T-helper 1 cell treated with Interleukin-12 subunit alpha and Interleukin-12 subunit beta and Interleukin-4 antibody, amounts not matched to agents 30 ng/mL and 1 ng/mL, for 36 hours (primary cell): ENCODE data around the gene GMNN. TPM values are rescaled to one million over a fixed set of nuclear protein-coding genes. Genes with fewer than 3 reads are reported as not detected.
"Not testable (repeated sequence)": the region's sequence is repeated elsewhere in the genome, so short reads cannot be mapped to it uniquely, and the experiment has no call there.

Source experiments
- intact Hi-C: fragments of 100-400 bp; cut with micrococcal nuclease; formaldehyde crosslinking; loops from one replicate; pipeline ENCODE4 v1.15.1; 2024
- total RNA-seq: library from RNA; stranded (reverse); gene quantifications from 2 replicates; pipeline ENCODE4 v1.2.3, GENCODE V29; 2022

The GMNN gene
- 58.1 and 61.1 TPM in 2 replicates for total RNA-seq

DNA sequence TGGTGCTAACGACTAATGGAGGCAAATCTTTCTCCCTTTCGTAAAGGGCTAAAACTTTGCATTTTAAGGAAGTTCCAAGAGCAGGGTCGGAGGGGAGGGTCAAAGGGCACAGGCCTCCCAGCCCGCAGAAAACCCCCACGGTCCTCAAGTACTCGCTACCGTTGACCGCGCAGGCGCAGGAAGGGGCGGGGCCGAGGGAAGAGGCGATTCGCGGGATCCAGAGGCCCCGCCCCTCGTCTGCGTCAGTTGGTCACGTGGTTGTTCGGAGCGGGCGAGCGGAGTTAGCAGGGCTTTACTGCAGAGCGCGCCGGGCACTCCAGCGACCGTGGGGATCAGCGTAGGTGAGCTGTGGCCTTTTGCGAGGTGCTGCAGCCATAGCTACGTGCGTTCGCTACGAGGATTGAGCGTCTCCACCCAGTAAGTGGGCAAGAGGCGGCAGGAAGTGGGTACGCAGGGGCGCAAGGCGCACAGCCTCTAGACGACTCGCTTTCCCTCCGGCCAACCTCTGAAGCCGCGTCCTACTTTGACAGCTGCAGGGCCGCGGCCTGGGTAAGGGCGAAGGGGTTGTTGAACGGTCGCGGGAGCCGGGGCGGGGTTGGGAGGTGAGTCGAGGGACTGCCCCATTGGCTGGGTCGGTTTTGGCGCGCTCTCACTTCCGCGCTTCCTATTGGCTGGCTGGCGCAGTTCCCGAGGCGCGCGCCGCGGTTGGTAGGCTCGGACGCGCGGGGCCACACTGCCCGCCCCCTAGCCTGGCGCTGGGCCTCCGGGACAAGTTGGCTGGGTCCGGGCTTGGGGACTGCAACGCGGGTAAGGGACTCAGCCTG, at the start of gene GMNN:
Gene GMNN, plus strand, starts transcription at position 242 of the 824 bp plus-strand sequence. CDS start 2,310 bp downstream, outside the sequence.
- intact Hi-C loops = loop anchor here (1.0 to 2.0 kb wide), 9 partner anchors 9 to 295 kb away; partner anchors contain the start of genes KIAA0319 and TDP2

DNA sequence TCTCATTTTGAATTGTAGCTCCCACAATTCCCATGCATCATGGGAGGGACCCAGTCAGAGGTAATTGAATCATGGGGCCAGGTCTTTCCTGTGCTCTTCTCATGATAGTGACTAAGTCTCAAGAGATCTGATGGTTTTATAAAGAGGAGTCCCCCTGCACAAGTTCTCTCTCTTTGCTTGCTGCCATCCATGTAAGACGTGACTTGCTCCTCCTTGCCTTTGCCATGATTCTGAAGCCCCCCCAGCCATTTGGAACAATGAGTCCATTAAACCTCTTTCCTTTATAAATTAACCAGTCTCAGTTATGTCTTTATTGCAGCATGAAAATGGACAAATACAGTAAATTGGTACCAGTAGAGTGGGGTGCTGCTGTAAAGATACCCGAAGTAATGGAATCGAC, 44.1 kb upstream of the GMNN start:
- intact Hi-C loops = not testable (repeated sequence)

DNA sequence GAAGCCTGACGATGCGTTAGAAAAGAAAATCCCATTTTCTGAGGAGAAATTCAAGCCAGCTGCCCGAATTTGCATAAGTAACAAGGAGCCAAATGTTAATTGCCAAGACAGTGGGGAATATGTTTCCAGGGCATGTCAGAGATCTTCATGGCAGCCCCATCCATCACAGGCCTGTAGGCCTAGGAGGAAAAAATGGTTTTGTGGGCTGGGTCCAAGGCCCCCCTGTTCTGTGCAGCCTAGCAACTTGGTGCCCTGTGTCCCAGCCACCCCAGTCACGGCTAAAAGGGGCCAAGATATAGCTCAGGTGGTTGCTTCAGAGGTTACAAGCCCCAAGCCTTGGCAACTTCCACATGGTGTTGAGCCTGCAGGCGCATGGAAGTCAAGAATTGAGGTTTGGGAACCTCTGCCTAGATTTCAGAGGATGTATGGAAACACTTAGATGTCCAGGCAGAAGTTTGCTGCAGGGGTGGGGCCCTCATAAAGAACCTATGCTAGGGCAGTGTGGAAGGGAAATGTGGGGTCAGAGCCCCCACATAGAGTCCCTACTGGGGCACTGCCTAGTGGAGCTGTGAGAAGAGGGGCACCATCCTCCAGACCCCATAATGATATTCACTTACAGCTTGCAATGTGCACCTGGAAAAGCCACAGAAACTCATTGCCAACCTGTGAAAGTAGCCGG, 43.1 kb upstream of the GMNN start:
- intact Hi-C loops = not testable (repeated sequence)

DNA sequence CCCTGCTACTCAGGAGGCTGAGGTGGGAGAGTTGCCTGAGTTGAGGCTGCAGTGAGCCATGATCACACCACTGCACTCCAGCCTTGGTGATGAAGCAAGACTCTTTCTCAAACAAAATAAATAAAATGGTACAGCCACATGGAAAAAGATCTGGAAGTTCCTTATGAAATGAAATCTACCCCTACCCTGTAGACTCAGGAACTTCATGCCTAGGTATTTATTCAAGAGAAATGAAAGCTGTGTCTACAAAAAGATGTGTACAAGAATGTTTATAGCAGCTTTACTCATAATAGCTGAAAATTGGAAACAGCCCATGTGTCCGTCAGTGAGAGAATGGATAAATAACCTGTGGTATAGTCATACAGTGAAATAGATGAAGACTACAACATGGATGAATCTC, 40.6 kb upstream of the GMNN start:
- intact Hi-C loops = no loop called here

DNA sequence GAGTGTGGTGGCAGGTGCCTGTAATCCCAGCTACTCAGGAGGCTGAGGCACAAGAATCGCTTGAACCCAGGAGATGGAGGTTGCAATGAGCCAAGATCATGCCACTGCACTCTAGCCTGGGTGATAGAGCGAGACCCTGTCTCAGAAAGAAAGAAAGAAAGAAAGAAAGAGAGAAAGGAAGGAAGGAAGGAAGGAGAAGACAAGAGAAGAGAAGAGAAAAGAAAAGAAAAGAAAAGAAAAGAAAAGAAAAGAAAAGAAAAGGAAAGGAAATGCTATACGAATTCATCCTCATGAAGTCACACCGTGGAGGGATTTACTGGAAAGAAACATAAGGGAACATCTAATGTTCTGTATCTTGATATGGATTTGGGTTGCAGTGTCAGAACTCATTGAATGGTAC, 40.0 kb upstream of the GMNN start:
- intact Hi-C loops = not testable (repeated sequence)

DNA sequence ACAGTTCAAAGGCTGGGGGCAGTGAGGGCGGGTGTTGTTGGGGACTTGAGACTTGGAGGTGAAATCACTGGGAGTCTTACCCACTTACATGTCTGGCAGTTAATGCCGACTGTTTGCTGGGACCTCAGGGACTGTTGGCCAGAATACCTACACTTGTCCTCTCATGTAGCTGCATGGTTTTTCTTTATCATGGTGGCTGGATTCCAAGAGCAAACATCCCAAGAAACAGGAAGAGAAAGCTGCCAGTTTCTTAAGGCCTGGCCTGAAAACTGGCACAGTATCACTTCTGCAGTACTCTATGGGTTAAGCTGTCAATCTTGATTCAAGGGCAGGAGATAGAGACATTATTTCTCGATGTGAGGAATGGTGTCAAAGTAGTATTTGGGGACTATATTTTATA, 36.0 kb upstream of the GMNN start:
- intact Hi-C loops = no loop called here

DNA sequence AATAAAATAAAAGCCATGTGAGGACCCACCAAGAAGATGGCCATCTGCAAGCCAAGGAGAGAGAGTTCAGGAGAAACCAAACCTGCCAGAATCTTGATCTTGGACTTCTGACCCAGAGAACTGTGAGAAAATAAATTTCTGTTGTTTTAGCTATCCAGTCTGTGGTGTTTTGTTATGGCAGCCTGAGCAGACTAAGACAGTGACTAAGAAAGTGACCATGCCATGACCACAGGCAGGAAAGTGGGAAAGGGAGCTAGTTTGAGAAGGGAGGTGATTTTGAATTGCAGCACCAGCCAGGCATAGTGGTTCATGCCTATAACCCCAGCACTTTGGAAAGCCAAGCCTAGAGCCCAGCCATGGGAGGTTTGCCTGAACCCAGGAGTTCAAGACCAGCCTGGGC, 33.9 kb upstream of the GMNN start:
- intact Hi-C loops = no loop called here

DNA sequence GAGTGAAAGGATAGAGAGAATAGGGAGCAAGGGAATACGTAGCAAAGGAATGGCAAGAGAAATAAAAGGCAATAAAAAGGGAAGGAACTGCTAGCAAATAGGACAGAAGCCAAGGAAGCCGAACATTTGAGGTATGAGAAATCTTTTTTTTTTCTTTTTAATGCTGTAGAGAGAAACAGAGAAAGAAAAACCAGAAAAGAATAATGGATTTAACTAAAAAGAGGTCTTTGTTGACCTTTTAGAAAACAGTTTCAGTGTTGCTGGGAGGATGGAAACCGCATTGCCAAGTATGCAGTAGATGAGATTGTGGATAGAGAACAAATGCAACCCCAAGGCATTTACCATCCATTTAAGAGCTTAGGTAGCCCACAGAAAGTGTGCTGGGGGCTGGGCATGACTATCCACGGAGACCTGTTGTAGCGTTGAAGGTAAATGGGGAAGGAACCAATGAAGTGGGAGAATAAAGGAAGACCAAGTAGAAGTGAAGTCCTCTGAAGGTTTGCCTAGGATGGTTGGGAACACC, 32.5 kb upstream of the GMNN start:
- intact Hi-C loops = no loop called here

DNA sequence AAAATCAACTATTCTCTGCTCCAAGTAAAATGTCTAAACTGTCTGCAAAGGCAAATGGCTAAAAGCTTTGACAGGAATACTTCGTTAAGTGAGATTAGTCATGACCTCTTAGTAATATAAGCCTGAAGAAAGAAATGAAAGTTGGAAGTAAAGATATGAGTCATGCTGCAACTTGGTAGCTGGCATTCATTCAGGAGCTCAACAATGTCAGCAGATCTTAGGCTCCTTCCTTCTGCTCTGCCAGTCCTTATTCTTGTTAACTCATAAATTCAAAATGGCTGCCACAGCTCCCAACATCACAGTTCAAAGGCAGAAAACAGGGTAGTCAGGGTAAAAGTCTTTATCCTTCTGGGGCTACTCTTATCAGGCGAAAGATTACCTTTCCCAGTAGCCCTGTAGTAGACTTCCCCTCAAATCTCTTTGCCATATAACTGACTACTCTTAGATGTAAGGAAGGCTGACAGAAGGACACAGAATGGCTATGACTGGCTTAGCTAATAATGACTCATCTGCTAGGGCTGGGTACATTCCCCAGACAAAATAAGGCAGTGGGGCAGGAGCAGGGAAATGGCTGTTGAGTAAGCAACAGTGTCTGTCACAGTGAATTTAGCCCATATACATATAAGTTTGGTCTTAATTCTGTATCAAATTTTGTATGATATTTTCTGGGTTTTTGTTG, 31.3 kb upstream of the GMNN start:
- intact Hi-C loops = loop anchor here (1.0 kb wide), 1 partner anchor 22 kb away; no protein-coding TSS in a partner anchor

DNA sequence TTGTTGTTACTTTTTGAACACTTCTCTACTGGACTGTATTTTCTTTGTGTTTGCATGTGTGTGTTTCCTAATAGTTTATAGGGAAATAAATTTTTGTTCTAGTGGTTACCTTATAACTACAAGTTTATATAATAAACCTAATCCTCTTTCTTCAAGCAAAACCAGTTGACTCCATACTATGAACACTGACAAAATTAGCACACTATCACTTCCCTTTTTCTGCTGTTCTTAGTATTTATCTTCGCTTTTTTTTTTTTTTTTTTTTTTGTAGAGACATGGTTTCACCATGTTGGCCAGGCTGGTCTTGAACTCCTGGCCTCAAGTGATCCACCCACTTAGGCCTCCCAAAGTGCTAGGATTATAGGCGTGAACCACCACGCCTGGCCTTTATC, 30.8 kb upstream of the GMNN start:
- intact Hi-C loops = loop anchor here (1.0 kb wide), 1 partner anchor 23 kb away; no protein-coding TSS in a partner anchor

DNA sequence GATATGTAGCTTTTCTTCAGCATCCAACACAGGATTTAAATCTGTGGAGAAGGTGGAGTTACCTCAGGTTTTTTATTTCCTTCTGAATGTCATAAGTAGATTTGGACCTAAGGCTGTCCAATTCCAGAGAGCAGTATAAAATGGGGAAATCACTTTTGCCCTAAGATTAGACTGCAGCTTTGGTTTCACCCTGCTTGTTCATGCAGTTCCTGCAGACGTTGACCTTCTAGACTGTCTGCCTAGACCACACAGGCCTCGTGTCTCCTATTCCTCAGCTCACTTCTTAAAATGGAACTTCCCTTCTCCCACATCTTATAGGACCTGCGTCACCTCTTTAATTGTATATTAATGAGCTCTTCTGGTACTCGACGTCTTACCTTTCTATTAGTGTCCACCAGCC, 29.8 kb upstream of the GMNN start:
- intact Hi-C loops = no loop called here

DNA sequence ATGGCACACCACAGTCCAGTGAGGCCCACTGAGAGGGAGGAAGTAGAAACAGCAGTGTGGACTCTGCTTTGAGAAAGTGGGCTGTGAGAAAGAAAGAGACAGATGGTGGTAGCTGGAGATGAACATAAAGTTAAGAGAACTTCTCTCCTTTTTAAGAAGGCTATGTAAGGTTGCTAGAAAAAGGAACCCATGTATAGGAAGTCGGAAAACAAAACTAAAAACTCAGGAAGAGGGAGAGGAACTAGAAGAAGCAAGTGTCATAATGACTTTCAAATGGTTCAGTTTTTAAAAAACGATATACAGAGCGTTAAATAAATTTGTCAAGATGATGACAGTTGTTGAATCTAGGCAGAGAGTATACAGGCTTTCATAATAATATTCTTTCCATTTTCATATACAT, 25.4 kb upstream of the GMNN start:
- intact Hi-C loops = no loop called here

DNA sequence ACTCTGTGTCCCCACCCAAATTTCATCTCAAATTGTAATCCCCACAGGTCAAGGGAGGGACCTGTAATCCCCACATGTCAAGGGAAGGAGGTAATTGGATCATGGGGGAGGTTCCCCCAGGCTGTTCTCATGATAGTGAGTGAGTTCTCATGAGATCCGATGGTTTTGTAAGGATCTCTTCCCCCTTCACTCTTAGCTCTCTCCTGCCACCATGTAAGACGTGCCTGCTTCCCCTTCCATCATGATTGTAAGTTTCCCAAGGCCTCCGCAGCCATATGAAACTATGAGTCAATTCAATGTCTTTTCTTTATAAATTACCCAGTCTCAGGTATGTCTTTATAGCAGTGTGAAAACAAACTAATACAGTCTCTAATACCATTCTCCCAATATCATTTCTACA, 23.9 kb upstream of the GMNN start:
- intact Hi-C loops = not testable (repeated sequence)

DNA sequence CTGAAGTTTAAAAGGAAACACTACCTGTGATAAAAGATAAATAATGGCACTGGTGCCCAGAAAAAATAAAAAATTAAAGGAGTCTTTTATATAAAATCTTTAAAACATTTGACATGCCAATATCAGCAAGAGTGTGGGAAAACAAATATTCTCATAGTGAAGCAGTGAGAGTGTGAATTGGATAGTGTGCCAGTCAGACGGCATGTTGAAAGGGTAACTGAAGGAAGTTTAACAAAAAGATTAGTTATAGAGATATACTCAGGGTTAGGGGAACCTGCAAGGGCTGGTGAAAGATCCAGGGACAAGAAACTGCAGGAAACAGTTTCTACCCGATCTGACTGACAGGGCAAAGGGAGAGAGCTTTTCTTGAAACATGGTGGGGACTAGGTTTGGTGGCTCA, 22.2 kb upstream of the GMNN start:
- intact Hi-C loops = no loop called here

DNA sequence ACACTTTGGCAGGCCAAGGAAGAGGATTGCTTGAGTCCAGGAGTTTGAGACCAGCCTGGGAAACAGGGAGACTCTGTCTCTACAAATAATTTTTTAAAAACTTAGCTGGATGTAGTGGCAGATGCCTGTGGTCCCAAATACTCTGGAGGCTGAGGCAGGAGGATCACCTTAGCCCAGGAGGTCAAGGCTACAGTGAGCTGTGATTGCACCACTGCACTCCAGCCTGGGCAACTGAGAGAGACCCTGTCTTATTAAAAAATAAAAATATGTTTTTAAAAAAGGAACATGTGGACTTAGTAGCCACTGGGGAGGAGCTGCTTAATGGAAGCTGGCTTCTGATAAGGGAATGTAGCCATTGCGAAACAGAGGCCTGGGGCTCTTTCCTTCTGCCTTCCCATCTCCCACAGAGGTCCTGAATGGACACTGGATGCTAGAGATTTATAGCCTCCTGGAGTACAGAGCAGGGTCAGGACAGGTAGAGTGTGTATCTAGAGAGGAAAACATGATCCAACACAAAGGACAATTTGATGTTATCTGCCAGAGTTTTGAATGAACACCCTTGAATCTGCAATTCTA, 21.7 kb upstream of the GMNN start:
- intact Hi-C loops = no loop called here

DNA sequence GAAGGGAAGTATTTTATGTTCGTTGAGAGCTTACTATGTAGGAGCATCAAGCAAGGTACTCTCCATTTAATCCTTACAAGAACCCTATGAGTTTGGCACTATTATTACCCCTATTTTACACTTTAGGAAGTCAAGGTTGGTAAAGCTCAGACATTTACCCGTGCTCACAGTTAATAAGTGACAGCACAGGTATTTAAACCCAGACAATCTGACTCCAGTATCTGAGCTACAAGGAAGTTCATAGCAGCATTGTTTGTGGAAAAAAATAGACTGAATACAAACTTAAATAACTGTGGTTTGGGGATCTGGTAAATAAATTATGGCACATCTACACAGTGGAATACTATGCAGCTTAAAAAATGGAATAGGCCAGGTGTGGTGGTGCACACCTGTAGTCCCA, 21.2 kb upstream of the GMNN start:
- intact Hi-C loops = no loop called here

DNA sequence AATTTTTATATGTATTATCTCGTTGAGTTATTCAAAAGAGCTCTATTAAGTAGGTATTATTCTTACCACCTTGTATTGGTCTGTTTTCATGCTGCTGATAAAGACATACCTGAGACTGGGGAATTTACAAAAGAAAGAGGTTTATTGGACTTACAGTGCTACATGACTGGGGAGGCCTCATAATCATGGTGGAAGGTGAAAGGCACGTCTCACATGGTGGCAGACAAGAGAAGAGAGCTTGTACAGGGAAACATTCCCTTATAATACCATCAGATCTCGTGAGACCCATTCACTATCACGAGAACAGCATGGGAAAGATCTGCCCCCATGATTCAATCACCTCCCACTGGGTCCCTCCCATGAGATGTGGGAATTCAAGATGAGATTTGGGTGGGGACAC, 20.4 kb upstream of the GMNN start:
- intact Hi-C loops = not testable (repeated sequence)

DNA sequence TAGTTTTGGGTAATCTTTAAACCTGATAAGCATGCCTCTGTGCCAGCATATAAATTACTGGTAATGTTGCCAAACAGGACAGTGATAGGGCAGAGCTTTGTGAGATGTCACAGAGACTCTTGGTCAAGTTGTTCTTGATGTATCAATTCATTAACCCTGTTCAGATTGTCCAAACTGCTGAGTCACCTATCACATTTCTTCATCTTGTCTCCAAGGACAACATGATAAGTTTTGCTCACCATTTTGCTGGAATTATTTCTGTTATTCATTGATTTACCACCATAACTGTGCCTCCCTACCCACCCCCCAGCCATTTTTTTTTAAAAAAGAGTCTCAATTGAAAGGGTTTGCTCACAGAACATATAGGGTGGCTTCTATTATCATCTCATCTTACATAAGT, 19.5 kb upstream of the GMNN start:
- intact Hi-C loops = no loop called here

DNA sequence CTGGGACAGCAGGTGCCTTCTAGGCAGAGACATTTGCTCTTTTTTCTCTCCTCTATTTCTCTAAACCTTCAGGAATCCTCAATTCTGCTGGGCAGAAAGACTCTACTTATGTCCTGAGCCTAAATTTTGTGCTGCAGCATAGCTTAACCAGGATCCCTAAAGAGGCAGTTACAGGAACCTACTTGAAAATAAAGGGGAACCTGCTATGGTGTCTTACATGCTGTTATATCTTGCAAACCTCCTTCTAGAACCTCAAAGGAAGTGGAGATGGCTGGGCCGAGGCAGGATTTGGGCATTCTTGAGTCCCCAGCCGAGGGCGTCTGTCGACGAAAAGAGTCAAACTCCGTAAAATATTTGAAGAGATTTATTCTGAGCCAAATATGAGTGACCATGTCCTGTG, 17.1 kb upstream of the GMNN start:
- intact Hi-C loops = no loop called here

DNA sequence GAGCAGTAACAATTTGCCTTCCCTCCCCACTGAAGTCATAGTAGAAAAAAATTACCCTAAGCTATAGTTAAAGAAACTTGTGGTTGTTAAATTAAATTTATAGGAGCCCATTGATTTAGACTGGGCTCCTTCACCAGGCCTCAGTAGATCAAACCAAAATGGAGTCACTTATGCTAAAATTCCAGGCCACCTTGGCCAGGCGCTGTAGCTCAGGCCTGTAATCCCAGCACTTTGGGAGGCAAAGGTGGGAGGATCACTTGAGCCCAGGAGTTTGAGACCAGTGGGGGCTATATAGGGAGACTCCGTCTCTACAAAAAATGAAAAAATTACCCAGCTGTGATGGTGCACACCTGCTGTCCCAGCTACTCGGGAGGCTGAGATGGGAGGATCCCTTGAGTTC, 15.0 kb upstream of the GMNN start:
- intact Hi-C loops = loop anchor here (10.0 kb wide), 1 partner anchor 475 kb away; no protein-coding TSS in a partner anchor

DNA sequence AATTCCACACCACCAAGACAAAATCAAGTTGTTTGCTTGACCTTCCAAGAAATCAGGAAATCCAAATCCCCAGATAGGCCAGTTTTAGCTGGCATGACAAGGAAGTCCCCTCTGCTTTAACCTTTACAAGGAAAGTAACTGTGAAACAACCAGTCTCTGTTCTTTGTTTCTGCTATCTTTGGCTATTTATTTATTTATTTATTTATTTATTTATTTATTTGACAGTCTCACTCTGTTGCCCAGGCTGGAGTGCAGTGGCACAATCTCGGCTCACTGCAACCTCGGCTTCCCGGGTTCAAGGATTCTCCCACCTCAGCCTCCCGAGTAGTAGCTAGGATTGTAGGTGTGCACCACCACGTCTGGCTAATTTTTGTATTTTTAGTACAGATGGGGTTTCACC, 14.5 kb upstream of the GMNN start:
- intact Hi-C loops = loop anchor here (10.0 kb wide), 1 partner anchor 475 kb away; no protein-coding TSS in a partner anchor
